DND-41 (cell line): ENCODE data around the gene NDUFS3.

ENCODE experiments used
- ATAC-seq: fragments of 200-7000 bp; cut with Tn5 transposase; 3 replicates; pipeline ENCODE4 v1.9.1; 2021; ENCODE audit warnings: low read depth; ENCODE audit not compliant: insufficient read depth
- DNase-seq: peaks from one replicate; pipeline ENCODE4 v3.0.0-alpha.2; 2020
- H2AFZ ChIP-seq: 2 replicates; pipeline ENCODE4 v1.6.0; 2012; ENCODE audit warnings: low read depth, low read length
- H3K27ac ChIP-seq: 2 replicates; pipeline ENCODE4 v1.5.1; 2012; ENCODE audit warnings: low read length, inconsistent platforms
- H3K27me3 ChIP-seq: fragments of 200-600 bp; sonication (generic); 2 replicates; pipeline ENCODE4 v1.6.0; 2012; ENCODE audit warnings: low read length, mild to moderate bottlenecking, inconsistent platforms; ENCODE audit not compliant: insufficient read depth, poor library complexity
- H3K36me3 ChIP-seq: 2 replicates; pipeline ENCODE4 v1.5.1; 2012; ENCODE audit warnings: low read length, inconsistent platforms; ENCODE audit not compliant: insufficient read depth
- H3K4me1 ChIP-seq: 2 replicates; pipeline ENCODE4 v1.5.1; 2012; ENCODE audit warnings: mild to moderate bottlenecking, low read length; ENCODE audit not compliant: insufficient read depth
- H3K4me2 ChIP-seq: 2 replicates; pipeline ENCODE4 v1.6.0; 2012; ENCODE audit warnings: mild to moderate bottlenecking, moderate library complexity, low read length, inconsistent platforms; ENCODE audit not compliant: insufficient read depth
- H3K4me3 ChIP-seq, 2 experiments: fragments of 200-600 bp in 1 of 2; shearing (Covaris generic) in 1 of 2; 2 replicates each; pipeline ENCODE4 v1.5.1; 2012 to 2016; ENCODE audit warnings: inconsistent platforms in 2 of 2, low read length in 2 of 2, mild to moderate bottlenecking in 2 of 2, low read depth in 1 of 2, moderate library complexity in 1 of 2
- H3K79me2 ChIP-seq: 2 replicates; pipeline ENCODE4 v1.6.0; 2012; ENCODE audit warnings: low read length, inconsistent platforms; ENCODE audit not compliant: insufficient read depth
- H3K9ac ChIP-seq: 2 replicates; pipeline ENCODE4 v1.6.0; 2012; ENCODE audit warnings: low read depth, mild to moderate bottlenecking, inconsistent platforms, low read length, moderate library complexity
- H3K9me3 ChIP-seq: 2 replicates; pipeline ENCODE4 v1.5.1; 2012; ENCODE audit warnings: low read length, moderate library complexity, mild to moderate bottlenecking, inconsistent platforms; ENCODE audit not compliant: insufficient read depth, severe bottlenecking
- H4K20me1 ChIP-seq: 2 replicates; pipeline ENCODE4 v1.6.0; 2012; ENCODE audit warnings: low read length; ENCODE audit not compliant: insufficient read depth
- EZH2 ChIP-seq: IDR thresholded peaks from 3 replicates; pipeline ENCODE4 v1.6.1; 2012; ENCODE audit warnings: borderline replicate concordance, low read depth, mild to moderate bottlenecking, moderate library complexity, low read length, inconsistent platforms; ENCODE audit not compliant: severe bottlenecking
- TF ChIP-seq, protein P1 (sequence below): IDR thresholded peaks from 2 replicates; pipeline ENCODE4 v1.5.1; 2012; ENCODE audit warnings: borderline replicate concordance, low read length, moderate library complexity, mild to moderate bottlenecking; ENCODE audit not compliant: poor library complexity, severe bottlenecking; ENCODE audit errors: extremely low read depth

NDUFS3 gene

DNA sequence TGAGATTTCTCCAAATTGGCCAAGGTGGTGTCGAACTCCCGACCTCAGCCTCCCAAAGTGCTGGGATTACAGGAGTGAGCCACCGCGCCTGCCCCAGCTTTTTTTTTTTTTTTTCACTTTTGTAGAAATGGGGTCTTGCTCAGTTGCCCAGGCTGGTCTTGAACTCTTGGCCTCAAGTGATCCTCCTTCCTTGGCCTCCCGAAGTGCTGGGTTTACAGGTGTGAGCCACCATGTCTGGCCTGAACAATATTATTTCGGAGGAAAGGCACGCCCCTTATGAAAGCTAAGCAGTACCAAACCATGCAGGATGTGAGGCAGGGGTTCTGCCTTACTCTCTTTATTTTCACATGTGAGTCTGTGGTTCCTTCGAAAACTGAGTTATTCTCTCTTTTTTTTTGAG, 47.4 kb downstream of the NDUFS3 start:
- no peak overlapping the region for H3K4me2 ChIP-seq
- DNase-seq = no peak
- no peak overlapping the region for H3K27ac ChIP-seq
- no peaks in the 10 kb centered on the region for H3K27me3 ChIP-seq
- H3K9ac ChIP-seq = no peak overlapping the region
- no peak overlapping the region for H3K4me3 ChIP-seq
- H3K36me3 ChIP-seq = peaks cover 92% of the 10 kb centered on the region
- ATAC-seq = no peak
- no peaks in the 10 kb centered on the region for H3K9me3 ChIP-seq
- TF ChIP-seq EZH2 = no peak
- no peaks in the 10 kb centered on the region for H3K4me1 ChIP-seq
- H4K20me1 ChIP-seq = no peaks in the 10 kb centered on the region; the same call in 1 of the 2 replicates
- H3K79me2 ChIP-seq = no peaks in the 10 kb centered on the region
- H2AFZ ChIP-seq = no peak overlapping the region

- no peak for TF ChIP-seq EZH2
- TF ChIP-seq, protein P1, sequence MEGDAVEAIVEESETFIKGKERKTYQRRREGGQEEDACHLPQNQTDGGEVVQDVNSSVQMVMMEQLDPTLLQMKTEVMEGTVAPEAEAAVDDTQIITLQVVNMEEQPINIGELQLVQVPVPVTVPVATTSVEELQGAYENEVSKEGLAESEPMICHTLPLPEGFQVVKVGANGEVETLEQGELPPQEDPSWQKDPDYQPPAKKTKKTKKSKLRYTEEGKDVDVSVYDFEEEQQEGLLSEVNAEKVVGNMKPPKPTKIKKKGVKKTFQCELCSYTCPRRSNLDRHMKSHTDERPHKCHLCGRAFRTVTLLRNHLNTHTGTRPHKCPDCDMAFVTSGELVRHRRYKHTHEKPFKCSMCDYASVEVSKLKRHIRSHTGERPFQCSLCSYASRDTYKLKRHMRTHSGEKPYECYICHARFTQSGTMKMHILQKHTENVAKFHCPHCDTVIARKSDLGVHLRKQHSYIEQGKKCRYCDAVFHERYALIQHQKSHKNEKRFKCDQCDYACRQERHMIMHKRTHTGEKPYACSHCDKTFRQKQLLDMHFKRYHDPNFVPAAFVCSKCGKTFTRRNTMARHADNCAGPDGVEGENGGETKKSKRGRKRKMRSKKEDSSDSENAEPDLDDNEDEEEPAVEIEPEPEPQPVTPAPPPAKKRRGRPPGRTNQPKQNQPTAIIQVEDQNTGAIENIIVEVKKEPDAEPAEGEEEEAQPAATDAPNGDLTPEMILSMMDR = no peak
- Histone ChIP-seq H3K36me3 (peaks cover 84% of the 10 kb centered on the region), H2AFZ (no peak overlapping the region), H3K27me3 (no peaks in the 10 kb centered on the region), H3K9me3 (no peaks in the 10 kb centered on the region), H3K4me1 (no peaks in the 10 kb centered on the region), H3K9ac (no peak overlapping the region), H3K4me2 (no peak overlapping the region), H4K20me1 (no peaks in the 10 kb centered on the region; the same call in 1 of the 2 replicates), H3K27ac (no peak overlapping the region), H3K79me2 (no peaks in the 10 kb centered on the region), H3K4me3 (no peak overlapping the region)
- ATAC-seq = no peak
- no peak for DNase-seq
Observed at GRCh38 chr11:47628026-47628425, 49.2 kb downstream of the NDUFS3 start.

GRCh38 chr11:47631473-47631872, 52.6 kb downstream of the NDUFS3 start:
- Histone ChIP-seq H3K4me2 (no peak overlapping the region), H3K27ac (no peak overlapping the region), H3K9me3 (no peaks in the 10 kb centered on the region), H3K36me3 (peaks cover 82% of the 10 kb centered on the region), H4K20me1 (no peaks in the 10 kb centered on the region), H2AFZ (no peak overlapping the region), H3K79me2 (no peaks in the 10 kb centered on the region), H3K4me3 (no peak overlapping the region), H3K9ac (no peak overlapping the region), H3K4me1 (no peaks in the 10 kb centered on the region), H3K27me3 (no peaks in the 10 kb centered on the region)
- DNase-seq = no peak
- TF ChIP-seq, protein P1 = no peak
- TF ChIP-seq EZH2 = no peak
- no peak for ATAC-seq
